Esophagus muscularis mucosa (tissue), 4 donors: Measurements from ENCODE around the gene AFAP1.

Experiments
- EP300 ChIP-seq: sonication (generic); formaldehyde crosslinking; IDR thresholded peaks from one replicate; pipeline ENCODE4 v1.6.1; 2017; ENCODE audit warnings: antibody characterized with exemption
- POLR2A ChIP-seq: fragments of 450-650 bp; IDR thresholded peaks from one replicate; pipeline ENCODE4 v1.6.1; 2017; ENCODE audit warnings: antibody characterized with exemption, moderate library complexity, mild to moderate bottlenecking, low read depth
- POLR2AphosphoS5 ChIP-seq, 2 donors: sonication (generic); formaldehyde crosslinking; IDR thresholded peaks; one replicate each; pipeline ENCODE4 v1.6.1; 2017; ENCODE audit warnings: antibody characterized with exemption in 2 of 2
- TF ChIP-seq, protein P1 (sequence below), 3 experiments: fragments of 200-600 bp in 2 of 3; fragments of 450-650 bp in 1 of 3; sonication (generic) in 2 of 3; IDR thresholded peaks; one replicate each; pipeline ENCODE4 v1.5.1; 2017 to 2019; ENCODE audit warnings: antibody characterized with exemption in 3 of 3, mild to moderate bottlenecking in 2 of 3, moderate library complexity in 1 of 3

GRCh38 chr4:7831858-7832730 is 107.6 kb downstream of the AFAP1 start:
- TF ChIP-seq, protein P1, sequence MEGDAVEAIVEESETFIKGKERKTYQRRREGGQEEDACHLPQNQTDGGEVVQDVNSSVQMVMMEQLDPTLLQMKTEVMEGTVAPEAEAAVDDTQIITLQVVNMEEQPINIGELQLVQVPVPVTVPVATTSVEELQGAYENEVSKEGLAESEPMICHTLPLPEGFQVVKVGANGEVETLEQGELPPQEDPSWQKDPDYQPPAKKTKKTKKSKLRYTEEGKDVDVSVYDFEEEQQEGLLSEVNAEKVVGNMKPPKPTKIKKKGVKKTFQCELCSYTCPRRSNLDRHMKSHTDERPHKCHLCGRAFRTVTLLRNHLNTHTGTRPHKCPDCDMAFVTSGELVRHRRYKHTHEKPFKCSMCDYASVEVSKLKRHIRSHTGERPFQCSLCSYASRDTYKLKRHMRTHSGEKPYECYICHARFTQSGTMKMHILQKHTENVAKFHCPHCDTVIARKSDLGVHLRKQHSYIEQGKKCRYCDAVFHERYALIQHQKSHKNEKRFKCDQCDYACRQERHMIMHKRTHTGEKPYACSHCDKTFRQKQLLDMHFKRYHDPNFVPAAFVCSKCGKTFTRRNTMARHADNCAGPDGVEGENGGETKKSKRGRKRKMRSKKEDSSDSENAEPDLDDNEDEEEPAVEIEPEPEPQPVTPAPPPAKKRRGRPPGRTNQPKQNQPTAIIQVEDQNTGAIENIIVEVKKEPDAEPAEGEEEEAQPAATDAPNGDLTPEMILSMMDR (IDR thresholded peaks at IDR 0.05): no peak
- TF ChIP-seq POLR2AphosphoS5 (IDR thresholded peaks at IDR 0.05): no peak
- no peak for TF ChIP-seq EP300
- TF ChIP-seq POLR2A: no peak
